ENCODE measurements around the gene PTPRM.

- TF ChIP-seq EZH2phosphoT487 (IDR thresholded peaks at IDR 0.05) (no peak), CTCF (IDR thresholded peaks at IDR 0.05) (no peak)
These were observed 217.1 kb downstream of the PTPRM start for GRCh38 chr18:7784171-7784570.

Data from neural progenitor cell (in vitro differentiated cells).